ENCODE results near the gene CCDC196. TPM values are rescaled to one million over a fixed set of nuclear protein-coding genes. Genes with fewer than 3 reads are reported as not detected.

Gene CCDC196
- polyA plus RNA-seq, 1 of the 3 experiments (the other 2 are of a cell fraction): not detected

- Histone ChIP-seq H3K9ac (no peak overlapping the region), H3K36me3 (replicated peaks in 1 of 2; ENCODE audit: control insufficient read depth in 1 of 2, insufficient read depth in 2 of 2, low read length in 1 of 2) (no peaks in the 10 kb centered on the region), H4K20me1 (ENCODE audit: insufficient read depth) (no peaks in the 10 kb centered on the region), H3K27me3 (ENCODE audit: insufficient read depth) (no peaks in the 10 kb centered on the region), H3K79me2 (ENCODE audit: insufficient read depth) (no peaks in the 10 kb centered on the region), H3K27ac (ENCODE audit: low read depth in 2 of 2, low read length in 1 of 2) (no peak overlapping the region), H3K4me1 (ENCODE audit: control insufficient read depth in 1 of 2, insufficient read depth in 2 of 2, low read depth in 1 of 2, low read length in 1 of 2) (no peaks in the 10 kb centered on the region), H3K9me2 (no peaks in the 10 kb centered on the region), H3K9me3 (no peaks in the 10 kb centered on the region), H2AFZ (ENCODE audit: low read depth) (no peak overlapping the region), H3K4me3 (ENCODE audit: low read depth in 2 of 2, low read length in 1 of 2) (no peak overlapping the region), H3F3A (replicated peaks; ENCODE audit: insufficient read depth) (no peaks in the 10 kb centered on the region), H3K4me2 (no peak overlapping the region)
- ChIA-PET POLR2A (no interaction called here), CTCF (interaction anchor here (1.5 kb wide), 1 partner anchor 80 kb away, joined by 4 read pairs; no protein-coding TSS in a partner anchor)
- no peak for DNase-seq
- TF ChIP-seq MXI1 (IDR thresholded peaks at IDR 0.05; ENCODE audit: low read depth, low read length): no peak
- TF ChIP-seq FOXM1 (IDR thresholded peaks at IDR 0.05; ENCODE audit: low read depth): no peak
- no peak for TF ChIP-seq RXRA (IDR thresholded peaks at IDR 0.05; ENCODE audit: borderline replicate concordance, low read depth)
- TF ChIP-seq GABPA (IDR thresholded peaks at IDR 0.05; ENCODE audit: low read depth): no peak
- no peak for TF ChIP-seq EZH2phosphoT487 (IDR thresholded peaks at IDR 0.05; ENCODE audit: borderline replicate concordance, low read depth)
- no peak for TF ChIP-seq TCF12 (IDR thresholded peaks at IDR 0.05)
- no peak for TF ChIP-seq CHD2 (IDR thresholded peaks at IDR 0.05; ENCODE audit: low read length, partially characterized antibody)
- no peak for TF ChIP-seq MEF2A (IDR thresholded peaks at IDR 0.05; ENCODE audit: borderline replicate concordance, low read depth)
- TF ChIP-seq SMC3 (IDR thresholded peaks at IDR 0.05; ENCODE audit: low read depth, low read length): no peak
- no peak for TF ChIP-seq EP300 (IDR thresholded peaks at IDR 0.05; ENCODE audit: borderline replicate concordance in 1 of 2, low read depth in 1 of 2, low read length in 1 of 2)
- TF ChIP-seq TAF1 (IDR thresholded peaks at IDR 0.05; ENCODE audit: borderline replicate concordance, low read depth, low read length): no peak
- no peak for TF ChIP-seq IRF3 (IDR thresholded peaks at IDR 0.05; ENCODE audit: low read depth, low read length)
- TF ChIP-seq NRF1 (IDR thresholded peaks at IDR 0.05; ENCODE audit: low read depth, low read length): no peak
- no peak for TF ChIP-seq YY1 (IDR thresholded peaks at IDR 0.05; ENCODE audit: low read depth)
- no peak for TF ChIP-seq ZBTB33 (IDR thresholded peaks at IDR 0.05; ENCODE audit: borderline replicate concordance, low read depth)
- 27% methylated on average over 1 of the region's 1 CpG for WGBS (ENCODE audit: low lambda C conversion rate)
These were observed 2.8 kb upstream of the CCDC196 start for GRCh38 chr14:66483322-66483721.

GRCh38 chr14:66485029-66485428 is 1.1 kb upstream of the CCDC196 start:
- Histone ChIP-seq H4K20me1 (ENCODE audit: insufficient read depth) (no peaks in the 10 kb centered on the region), H3K79me2 (ENCODE audit: insufficient read depth) (no peaks in the 10 kb centered on the region), H3K4me3 (ENCODE audit: low read depth in 2 of 2, low read length in 1 of 2) (no peak overlapping the region), H3K36me3 (replicated peaks in 1 of 2; ENCODE audit: control insufficient read depth in 1 of 2, insufficient read depth in 2 of 2, low read length in 1 of 2) (no peaks in the 10 kb centered on the region), H3K4me1 (ENCODE audit: control insufficient read depth in 1 of 2, insufficient read depth in 2 of 2, low read depth in 1 of 2, low read length in 1 of 2) (no peaks in the 10 kb centered on the region), H2AFZ (ENCODE audit: low read depth) (no peak overlapping the region), H3K4me2 (no peak overlapping the region), H3K27me3 (ENCODE audit: insufficient read depth) (no peaks in the 10 kb centered on the region), H3F3A (replicated peaks; ENCODE audit: insufficient read depth) (no peaks in the 10 kb centered on the region), H3K9me2 (no peaks in the 10 kb centered on the region), H3K27ac (ENCODE audit: low read depth in 2 of 2, low read length in 1 of 2) (no peak overlapping the region), H3K9ac (no peak overlapping the region), H3K9me3 (no peaks in the 10 kb centered on the region)
- WGBS (ENCODE audit: low lambda C conversion rate): 45% methylated on average over 3 of the region's 3 CpGs
- CTCF ChIA-PET: interaction anchor here (0.9 kb wide), 1 partner anchor 10 kb away, joined by 3 read pairs; no protein-coding TSS in a partner anchor
- no peak for DNase-seq
- POLR2A ChIA-PET: no interaction called here
- TF ChIP-seq SMC3 (IDR thresholded peaks at IDR 0.05; ENCODE audit: low read depth, low read length): no peak
- no peak for TF ChIP-seq RXRA (IDR thresholded peaks at IDR 0.05; ENCODE audit: borderline replicate concordance, low read depth)
- no peak for TF ChIP-seq CHD2 (IDR thresholded peaks at IDR 0.05; ENCODE audit: low read length, partially characterized antibody)
- TF ChIP-seq CTCF (IDR thresholded peaks at IDR 0.05): no peak
- TF ChIP-seq TEAD4 (IDR thresholded peaks at IDR 0.05; ENCODE audit: borderline replicate concordance, insufficient read depth): no peak
- TF ChIP-seq NRF1 (IDR thresholded peaks at IDR 0.05; ENCODE audit: low read depth, low read length): no peak
- TF ChIP-seq PBX3 (IDR thresholded peaks at IDR 0.05): no peak
- no peak for TF ChIP-seq FOSL2 (IDR thresholded peaks at IDR 0.05; ENCODE audit: borderline replicate concordance, low read depth)
- TF ChIP-seq YY1 (IDR thresholded peaks at IDR 0.05; ENCODE audit: low read depth): no peak
- TF ChIP-seq SIN3A (IDR thresholded peaks at IDR 0.05; ENCODE audit: borderline replicate concordance, low read depth, low read length): no peak
- TF ChIP-seq POLR2AphosphoS5 (IDR thresholded peaks at IDR 0.05; ENCODE audit: low read depth, low read length): no peak
- TF ChIP-seq EP300 (IDR thresholded peaks at IDR 0.05; ENCODE audit: borderline replicate concordance in 1 of 2, low read depth in 1 of 2, low read length in 1 of 2): no peak
- TF ChIP-seq MAX (IDR thresholded peaks at IDR 0.05; ENCODE audit: low read depth): no peak
